HG03135 (cell line): ENCODE results near the gene ABHD4.
"Not testable (repeated sequence)": the region's sequence is repeated elsewhere in the genome, so short reads cannot be mapped to it uniquely, and the experiment has no call there.

Experiments
- ATAC-seq: cut with Tn5 transposase; IDR thresholded peaks from one replicate; pipeline ENCODE4 v1.9.1; 2021; ENCODE audit warnings: mild to moderate bottlenecking, moderate library complexity; ENCODE audit not compliant: unreplicated experiment

ABHD4 gene

DNA sequence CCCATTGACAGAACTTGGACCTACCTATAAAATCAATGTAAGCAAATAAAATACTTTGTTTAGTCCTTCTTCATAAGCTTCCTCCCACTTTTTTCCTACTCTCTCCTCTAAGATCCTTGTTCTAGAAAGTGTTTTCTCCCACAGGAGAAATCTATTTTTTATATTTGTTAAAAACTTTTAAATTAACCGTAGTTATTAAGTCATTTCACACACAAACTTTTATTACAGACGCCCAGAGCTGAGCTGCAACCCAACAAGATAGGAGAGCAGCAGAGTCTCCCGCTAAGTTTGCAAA is 36.8 kb upstream of the ABHD4 start:
- ATAC-seq: no peak

DNA sequence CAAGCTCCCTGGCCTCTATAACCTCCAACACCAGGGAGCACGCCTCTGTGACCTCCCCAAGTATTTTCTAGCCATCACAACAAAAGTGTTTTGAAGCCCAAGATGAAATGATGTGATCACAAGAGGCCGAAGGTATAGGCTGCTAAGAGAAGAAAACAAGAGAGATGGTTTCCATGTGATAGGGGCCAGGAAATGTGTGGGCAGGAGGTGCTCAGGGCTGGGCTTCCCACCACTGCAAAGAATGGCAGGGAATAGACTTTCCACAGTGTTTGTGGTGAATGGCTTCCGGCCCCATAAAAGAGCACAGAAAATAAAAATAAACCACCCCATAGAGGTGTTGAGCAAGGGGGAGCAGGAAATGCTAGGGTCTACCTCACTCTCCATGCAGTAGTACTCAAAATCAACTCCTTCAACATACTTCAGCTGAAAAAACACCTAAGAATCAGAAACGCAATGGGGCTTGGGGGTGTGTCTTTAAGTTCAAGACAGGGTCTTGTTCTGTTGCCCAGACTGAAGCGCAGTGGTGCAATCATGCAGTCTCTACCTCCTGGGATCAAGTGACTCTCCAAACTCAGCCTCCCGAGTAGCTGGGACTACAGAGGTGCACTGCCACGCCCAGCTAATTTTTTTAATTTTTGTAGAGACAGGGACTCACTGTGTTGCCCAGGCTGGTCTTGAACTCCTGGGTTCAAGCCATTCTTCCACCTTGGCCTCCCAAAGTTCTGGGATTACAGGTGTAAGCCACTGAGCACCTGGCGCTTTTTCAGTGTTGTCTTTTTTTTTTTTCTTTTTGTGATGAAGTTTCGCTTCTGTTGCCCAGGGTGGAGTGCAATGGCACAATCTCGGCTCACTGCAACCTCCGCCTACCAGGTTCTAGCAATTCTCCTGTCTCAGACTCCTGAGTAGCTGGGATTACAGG is 36.2 kb upstream of the ABHD4 start:
- ATAC-seq: no peak

- ATAC-seq: no peak
Measured at GRCh38 chr14:22563987-22564386, 34.1 kb upstream of the ABHD4 start.

GRCh38 chr14:22564463-22564862 is 33.6 kb upstream of the ABHD4 start:
- no peak for ATAC-seq

DNA sequence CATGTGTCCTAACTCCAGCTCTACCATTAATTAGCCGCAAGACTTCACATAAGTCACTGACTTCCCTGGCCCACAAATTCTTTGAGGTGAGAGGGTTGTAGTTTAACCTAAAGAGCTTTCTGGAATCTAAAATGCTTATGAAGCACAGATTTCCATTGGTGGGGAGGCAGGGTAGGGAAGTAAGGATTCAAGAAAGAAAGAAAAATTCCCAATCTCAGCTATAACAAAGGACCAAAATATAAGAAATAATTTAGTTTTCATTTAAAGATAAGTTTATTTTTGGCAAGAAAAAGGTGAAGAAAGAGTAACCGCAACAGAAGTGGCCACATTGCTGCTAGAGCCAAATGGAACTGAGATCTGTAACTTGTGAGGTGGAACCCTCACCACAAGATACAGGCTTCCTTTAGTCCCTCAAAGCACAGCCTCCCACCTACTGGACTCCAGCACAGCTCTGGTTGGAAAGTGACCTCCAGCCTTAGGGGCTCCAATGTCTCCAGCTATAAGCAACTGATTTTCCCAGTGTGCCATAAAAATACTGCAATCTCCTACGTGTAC is 32.6 kb upstream of the ABHD4 start:
- ATAC-seq: peak; percentile 38

DNA sequence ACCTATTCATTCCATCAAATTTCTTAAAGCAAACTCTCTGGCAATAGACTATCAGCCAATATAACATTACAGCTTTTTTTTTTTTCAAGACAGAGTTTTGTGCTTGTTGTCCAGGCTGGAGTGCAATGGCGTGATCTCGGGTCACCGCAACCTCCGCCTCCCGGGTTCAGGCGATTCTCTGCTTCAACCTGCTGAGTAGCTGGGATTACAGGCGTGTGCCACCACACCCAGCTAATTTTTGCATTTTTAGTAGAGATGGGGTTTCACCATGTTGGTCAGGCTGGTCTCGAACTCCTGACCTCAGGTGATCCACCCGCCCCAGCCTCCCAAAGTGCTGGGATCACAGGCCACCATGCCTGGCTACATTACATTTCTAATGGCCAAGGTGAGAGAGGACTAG is 31.8 kb upstream of the ABHD4 start:
- not testable (repeated sequence) for ATAC-seq

DNA sequence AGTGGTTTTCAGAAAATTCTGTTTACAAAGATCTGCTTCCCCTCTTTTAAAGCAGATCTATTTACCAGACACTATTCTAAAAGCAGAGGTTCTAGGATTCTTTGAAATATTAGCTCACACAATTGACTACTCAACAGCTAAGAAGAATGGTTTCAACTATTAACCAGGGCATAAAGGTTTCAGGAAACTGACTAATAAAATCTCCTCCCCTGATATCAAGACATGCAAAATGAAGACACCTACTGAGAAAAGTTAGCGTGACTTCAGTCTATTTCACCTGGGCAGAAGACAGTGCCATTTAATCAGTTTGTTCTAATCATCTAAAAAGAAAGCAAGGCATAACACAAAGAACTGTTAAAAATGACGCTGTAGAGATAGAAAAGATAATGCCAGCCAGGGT is 31.3 kb upstream of the ABHD4 start:
- ATAC-seq: no peak

DNA sequence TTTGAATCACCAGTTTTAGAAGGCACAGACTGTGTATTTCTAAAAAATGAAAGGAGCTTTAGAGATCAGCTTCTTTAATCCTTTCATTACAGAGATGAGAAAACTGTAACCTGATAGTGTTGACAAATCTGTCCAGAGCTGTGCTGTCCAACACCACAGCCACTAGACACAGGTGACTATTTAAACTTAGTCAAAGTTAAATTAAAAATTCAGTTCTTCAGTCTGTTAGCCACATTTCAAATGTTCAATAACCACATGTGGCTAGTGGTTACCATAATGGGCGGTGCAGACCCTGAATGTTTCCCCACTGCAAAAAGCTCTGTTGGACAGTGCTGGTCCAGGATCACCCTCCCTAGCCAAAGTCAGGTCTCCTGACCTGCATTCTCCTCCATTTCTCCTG is 30.7 kb upstream of the ABHD4 start:
- no peak for ATAC-seq

DNA sequence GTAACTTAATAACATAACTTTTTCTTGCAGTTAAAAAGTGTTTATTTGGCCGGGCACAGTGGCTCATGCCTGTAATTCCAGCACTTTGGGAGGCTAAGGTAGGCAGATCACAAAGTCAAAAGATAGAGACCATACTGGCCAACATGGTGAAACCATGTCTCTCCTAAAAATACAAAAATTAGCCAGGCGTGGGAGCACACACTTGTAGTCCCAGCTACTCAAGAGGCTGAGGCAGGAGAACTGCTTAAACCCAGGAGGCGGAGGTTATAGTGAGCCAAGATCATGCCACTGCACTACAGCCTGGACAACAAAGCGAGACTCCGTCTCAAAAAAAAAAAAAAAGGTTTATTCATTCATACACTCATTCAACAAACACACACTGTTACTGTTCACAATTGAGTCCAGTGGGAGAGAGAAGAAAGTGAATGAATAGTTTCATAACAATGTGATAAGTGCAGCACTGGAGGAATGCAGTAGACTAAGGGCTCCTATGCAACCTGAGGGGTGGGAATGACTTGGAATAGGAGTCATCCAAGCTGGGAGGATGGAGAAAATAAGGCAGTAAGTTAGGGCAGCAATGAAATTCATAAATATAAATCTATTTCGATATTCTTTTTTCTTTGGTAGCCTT is 28.9 kb upstream of the ABHD4 start:
- ATAC-seq: no peak

- ATAC-seq: no peak
Measured at GRCh38 chr14:22569737-22570131, 28.4 kb upstream of the ABHD4 start.

GRCh38 chr14:22570132-22570949 is 27.8 kb upstream of the ABHD4 start:
- peak; percentile 67 for ATAC-seq

- ATAC-seq: no peak
Measured at GRCh38 chr14:22572562-22573058, 25.5 kb upstream of the ABHD4 start.

GRCh38 chr14:22573804-22574203 is 24.3 kb upstream of the ABHD4 start:
- ATAC-seq: no peak

GRCh38 chr14:22577334-22577908 is 20.7 kb upstream of the ABHD4 start:
- no peak for ATAC-seq

- no peak for ATAC-seq
Measured at GRCh38 chr14:22579236-22579635, 18.9 kb upstream of the ABHD4 start.

- no peak for ATAC-seq
Measured at GRCh38 chr14:22579881-22580280, 18.2 kb upstream of the ABHD4 start.

DNA sequence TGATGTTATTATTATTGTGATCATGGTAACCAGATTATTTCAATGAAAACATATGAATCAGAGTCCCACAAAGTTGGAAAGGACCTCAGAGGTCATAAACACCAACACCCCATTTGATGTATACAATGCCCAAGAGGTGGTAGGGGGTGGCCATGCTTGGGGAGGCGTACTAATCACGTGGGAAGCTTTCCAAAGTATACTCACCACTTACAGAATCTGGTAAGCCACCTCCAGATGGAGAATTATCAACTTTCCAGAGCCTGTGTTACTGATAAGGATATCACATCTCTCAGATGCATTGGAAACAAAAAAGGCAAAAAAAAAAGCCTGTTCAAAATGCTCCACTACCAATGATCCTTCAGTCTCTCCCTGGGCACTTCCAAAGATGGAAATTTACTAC is 17.5 kb upstream of the ABHD4 start:
- no peak for ATAC-seq

GRCh38 chr14:22583994-22584393 is 14.1 kb upstream of the ABHD4 start:
- ATAC-seq: no peak

DNA sequence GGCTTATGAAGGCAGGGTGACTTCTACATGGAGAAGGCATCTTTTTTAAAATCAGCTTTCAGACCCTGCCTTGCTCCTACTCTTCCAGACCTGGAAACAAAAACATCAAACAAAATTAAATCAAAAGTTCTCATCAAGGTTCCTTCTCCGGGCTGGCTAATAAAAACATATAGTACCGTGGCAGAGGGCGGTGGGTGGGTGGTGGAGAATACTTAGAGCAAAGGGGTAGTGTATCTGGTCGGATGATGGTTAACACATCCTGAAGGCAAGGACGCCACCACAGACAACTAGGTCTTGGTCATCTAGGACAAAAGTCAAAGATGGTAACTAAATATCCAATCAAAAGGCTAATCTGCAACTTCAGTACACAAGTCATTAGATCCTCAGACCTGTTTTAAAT is 10.9 kb upstream of the ABHD4 start:
- ATAC-seq: no peak

- ATAC-seq: not testable (repeated sequence)
Measured at GRCh38 chr14:22587677-22588422, 10.2 kb upstream of the ABHD4 start.
